ENCODE measurements around the gene TMEM181. TPM values are rescaled to one million over a fixed set of nuclear protein-coding genes. Genes with fewer than 3 reads are reported as not detected.

TMEM181 gene
- polyA plus RNA-seq, 1 of the 3 experiments (the other 2 are of a cell fraction): 19.5 TPM

DNA sequence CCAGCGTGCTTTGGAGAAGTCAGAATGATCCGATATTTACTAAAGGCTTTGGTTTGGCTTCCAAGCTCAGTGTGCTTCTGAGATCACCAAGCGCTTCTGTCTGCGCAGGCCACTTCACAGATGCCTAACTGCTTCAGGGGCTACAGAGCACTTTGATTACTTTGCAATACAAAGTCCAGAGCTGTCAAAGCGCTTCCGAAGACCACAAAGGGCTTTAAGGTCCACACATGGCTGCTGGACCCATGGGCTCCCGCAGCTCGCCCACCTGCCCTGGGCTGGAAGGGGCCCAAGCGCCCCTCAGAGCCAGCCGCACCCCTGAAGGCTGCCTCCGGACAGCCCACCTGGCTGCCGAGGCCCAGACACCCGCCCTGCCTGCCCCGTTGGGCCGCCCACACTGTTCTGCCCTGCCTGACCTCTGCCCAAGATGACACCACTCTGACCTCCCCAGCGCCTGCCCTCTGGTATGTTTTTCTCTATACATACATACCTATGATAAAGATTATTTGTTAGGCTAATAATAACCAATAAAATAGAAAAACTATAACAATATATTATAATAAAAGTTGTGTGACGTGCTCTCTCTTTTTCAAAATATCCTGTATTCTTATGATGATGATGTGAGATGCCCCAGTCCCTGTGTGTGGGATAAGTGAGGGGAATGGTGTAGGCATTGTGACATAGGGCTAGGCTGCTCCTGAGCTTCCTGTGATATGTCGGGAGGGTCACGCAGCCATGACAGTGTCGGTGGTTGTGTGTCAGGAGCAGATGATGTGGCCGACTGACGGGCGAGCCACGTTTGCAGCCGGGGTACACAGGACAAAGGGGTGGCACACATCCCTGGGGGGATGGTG lies 62.0 kb downstream of the TMEM181 start (continued):
- TF ChIP-seq, protein P1, sequence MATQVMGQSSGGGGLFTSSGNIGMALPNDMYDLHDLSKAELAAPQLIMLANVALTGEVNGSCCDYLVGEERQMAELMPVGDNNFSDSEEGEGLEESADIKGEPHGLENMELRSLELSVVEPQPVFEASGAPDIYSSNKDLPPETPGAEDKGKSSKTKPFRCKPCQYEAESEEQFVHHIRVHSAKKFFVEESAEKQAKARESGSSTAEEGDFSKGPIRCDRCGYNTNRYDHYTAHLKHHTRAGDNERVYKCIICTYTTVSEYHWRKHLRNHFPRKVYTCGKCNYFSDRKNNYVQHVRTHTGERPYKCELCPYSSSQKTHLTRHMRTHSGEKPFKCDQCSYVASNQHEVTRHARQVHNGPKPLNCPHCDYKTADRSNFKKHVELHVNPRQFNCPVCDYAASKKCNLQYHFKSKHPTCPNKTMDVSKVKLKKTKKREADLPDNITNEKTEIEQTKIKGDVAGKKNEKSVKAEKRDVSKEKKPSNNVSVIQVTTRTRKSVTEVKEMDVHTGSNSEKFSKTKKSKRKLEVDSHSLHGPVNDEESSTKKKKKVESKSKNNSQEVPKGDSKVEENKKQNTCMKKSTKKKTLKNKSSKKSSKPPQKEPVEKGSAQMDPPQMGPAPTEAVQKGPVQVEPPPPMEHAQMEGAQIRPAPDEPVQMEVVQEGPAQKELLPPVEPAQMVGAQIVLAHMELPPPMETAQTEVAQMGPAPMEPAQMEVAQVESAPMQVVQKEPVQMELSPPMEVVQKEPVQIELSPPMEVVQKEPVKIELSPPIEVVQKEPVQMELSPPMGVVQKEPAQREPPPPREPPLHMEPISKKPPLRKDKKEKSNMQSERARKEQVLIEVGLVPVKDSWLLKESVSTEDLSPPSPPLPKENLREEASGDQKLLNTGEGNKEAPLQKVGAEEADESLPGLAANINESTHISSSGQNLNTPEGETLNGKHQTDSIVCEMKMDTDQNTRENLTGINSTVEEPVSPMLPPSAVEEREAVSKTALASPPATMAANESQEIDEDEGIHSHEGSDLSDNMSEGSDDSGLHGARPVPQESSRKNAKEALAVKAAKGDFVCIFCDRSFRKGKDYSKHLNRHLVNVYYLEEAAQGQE (IDR thresholded peaks at IDR 0.05; ENCODE audit: low read depth, low read length): no peak
- TF ChIP-seq SMC3 (IDR thresholded peaks at IDR 0.05; ENCODE audit: low read depth, low read length): no peak; the same call in 1 of the 2 replicates
- TF ChIP-seq YY1 (IDR thresholded peaks at IDR 0.05; ENCODE audit: low read depth): no peak
- peak; percentile 80 for TF ChIP-seq CHD2 (IDR thresholded peaks at IDR 0.05; ENCODE audit: low read length, partially characterized antibody)
- peak; percentile 23 for TF ChIP-seq GATA2 (CRISPR knock-in tag; IDR thresholded peaks at IDR 0.05)
- TF ChIP-seq, protein P2, sequence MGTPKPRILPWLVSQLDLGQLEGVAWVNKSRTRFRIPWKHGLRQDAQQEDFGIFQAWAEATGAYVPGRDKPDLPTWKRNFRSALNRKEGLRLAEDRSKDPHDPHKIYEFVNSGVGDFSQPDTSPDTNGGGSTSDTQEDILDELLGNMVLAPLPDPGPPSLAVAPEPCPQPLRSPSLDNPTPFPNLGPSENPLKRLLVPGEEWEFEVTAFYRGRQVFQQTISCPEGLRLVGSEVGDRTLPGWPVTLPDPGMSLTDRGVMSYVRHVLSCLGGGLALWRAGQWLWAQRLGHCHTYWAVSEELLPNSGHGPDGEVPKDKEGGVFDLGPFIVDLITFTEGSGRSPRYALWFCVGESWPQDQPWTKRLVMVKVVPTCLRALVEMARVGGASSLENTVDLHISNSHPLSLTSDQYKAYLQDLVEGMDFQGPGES (IDR thresholded peaks at IDR 0.05; ENCODE audit: low read depth, low read length): no peak

DNA sequence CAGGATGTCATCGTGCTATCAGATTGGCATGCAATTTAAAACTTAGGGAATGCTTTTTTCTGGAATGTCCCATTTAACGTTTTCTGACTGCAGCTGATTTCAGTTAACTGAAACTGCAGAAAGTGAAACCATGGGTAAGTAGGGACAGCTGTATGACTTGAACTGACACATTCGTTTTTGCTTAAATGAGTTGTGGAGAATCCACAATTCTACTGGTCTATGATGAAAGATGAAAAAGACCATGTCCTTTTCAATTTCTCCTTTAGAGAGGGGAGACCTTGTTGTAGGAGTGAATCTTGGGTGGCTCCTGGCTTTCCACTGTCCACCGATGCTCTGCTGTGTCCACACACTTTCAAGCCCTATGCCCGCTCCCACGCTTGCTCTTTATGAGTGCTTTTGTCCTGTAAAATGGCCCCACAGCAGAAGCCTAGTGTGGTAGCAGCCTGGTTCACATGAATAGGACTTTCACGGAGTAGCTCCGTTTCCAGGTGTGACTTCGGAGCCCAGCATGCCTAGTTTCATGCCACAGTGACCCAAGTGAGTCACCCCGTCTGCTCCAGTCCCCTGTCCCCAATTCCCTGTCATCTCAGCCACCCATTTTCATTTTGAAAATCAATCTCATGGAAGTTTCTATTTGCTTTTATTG lies 62.8 kb downstream of the TMEM181 start:
- H3K4me2 ChIP-seq: no peak overlapping the region
- H3K9me2 ChIP-seq: no peaks in the 10 kb centered on the region
- peaks cover 0 to 45% of the 10 kb centered on the region in 2 experiments; a peak in 2 of 4 replicates for H3K4me1 ChIP-seq (ENCODE audit: control insufficient read depth in 1 of 2, insufficient read depth in 2 of 2, low read depth in 1 of 2, low read length in 1 of 2)
- H3K9ac ChIP-seq: no peak overlapping the region
- CTCF ChIA-PET: interaction anchor here (0.6 to 4.5 kb wide), 6 partner anchors 12 to 470 kb away, joined by 3 to 24 read pairs (median 4); no protein-coding TSS in a partner anchor
- no peaks in the 10 kb centered on the region for H4K20me1 ChIP-seq (ENCODE audit: insufficient read depth)
- peaks cover under 1% of the 10 kb centered on the region; the same call in 1 of the 2 replicates for H3K79me2 ChIP-seq (ENCODE audit: insufficient read depth)
- H3F3A ChIP-seq (replicated peaks; ENCODE audit: insufficient read depth): no peaks in the 10 kb centered on the region
- no peak for DNase-seq
- POLR2A ChIA-PET: no interaction called here
- TF ChIP-seq, protein P3, sequence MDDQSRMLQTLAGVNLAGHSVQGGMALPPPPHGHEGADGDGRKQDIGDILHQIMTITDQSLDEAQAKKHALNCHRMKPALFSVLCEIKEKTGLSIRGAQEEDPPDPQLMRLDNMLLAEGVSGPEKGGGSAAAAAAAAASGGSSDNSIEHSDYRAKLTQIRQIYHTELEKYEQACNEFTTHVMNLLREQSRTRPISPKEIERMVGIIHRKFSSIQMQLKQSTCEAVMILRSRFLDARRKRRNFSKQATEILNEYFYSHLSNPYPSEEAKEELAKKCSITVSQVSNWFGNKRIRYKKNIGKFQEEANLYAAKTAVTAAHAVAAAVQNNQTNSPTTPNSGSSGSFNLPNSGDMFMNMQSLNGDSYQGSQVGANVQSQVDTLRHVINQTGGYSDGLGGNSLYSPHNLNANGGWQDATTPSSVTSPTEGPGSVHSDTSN (IDR thresholded peaks at IDR 0.05): no peak
- no peak for TF ChIP-seq JUND (IDR thresholded peaks at IDR 0.05)
- TF ChIP-seq, protein P1 (IDR thresholded peaks at IDR 0.05; ENCODE audit: low read depth, low read length): no peak
- TF ChIP-seq RXRA (IDR thresholded peaks at IDR 0.05; ENCODE audit: borderline replicate concordance, low read depth): no peak
- no peak for TF ChIP-seq POLR2AphosphoS5 (IDR thresholded peaks at IDR 0.05; ENCODE audit: low read depth, low read length)
- H3K36me3 ChIP-seq (replicated peaks in 1 of 2; ENCODE audit: control insufficient read depth in 1 of 2, insufficient read depth in 2 of 2, low read length in 1 of 2): peaks cover 6 to 40% of the 10 kb centered on the region in 2 experiments
- no peaks in the 10 kb centered on the region for H3K9me3 ChIP-seq
- no peaks in the 10 kb centered on the region for H3K27me3 ChIP-seq (ENCODE audit: insufficient read depth)
- WGBS (ENCODE audit: low lambda C conversion rate): 81% methylated on average over 10 of the region's 10 CpGs
- H3K4me3 ChIP-seq (ENCODE audit: low read depth in 2 of 2, low read length in 1 of 2): no peak overlapping the region
- H3K27ac ChIP-seq (ENCODE audit: low read depth in 2 of 2, low read length in 1 of 2): peak overlapping the region in 1 of 2 experiments; percentile 99; a peak in 2 of 4 replicates
- H2AFZ ChIP-seq (ENCODE audit: low read depth): no peak overlapping the region
